AG09309 (cell line): ENCODE data around the gene NR3C1.

Experiments used
- DNase-seq: peaks from one replicate; pipeline ENCODE4 v3.0.0-alpha.2; 2010; ENCODE audit warnings: low read depth
- H3K4me3 ChIP-seq: 2 replicates; pipeline ENCODE4 v1.5.1; 2011; ENCODE audit warnings: mild to moderate bottlenecking, low read depth, low read length, moderate library complexity; ENCODE audit not compliant: control insufficient read depth
- CTCF ChIP-seq: IDR thresholded peaks from 2 replicates; pipeline ENCODE4 v1.5.1; 2011; ENCODE audit warnings: mild to moderate bottlenecking, low read depth, low read length, inconsistent platforms; ENCODE audit not compliant: insufficient read depth, control insufficient read depth; ENCODE audit errors: missing control alignments

The NR3C1 gene

GRCh38 chr5:143251946-143252345, 151.5 kb downstream of the NR3C1 start:
- H3K4me3 ChIP-seq = no peak overlapping the region
- no peak for DNase-seq
- no peak for TF ChIP-seq CTCF

- DNase-seq = no peak
Measured at GRCh38 chr5:143251190-143251589, 152.3 kb downstream of the NR3C1 start.

GRCh38 chr5:143249851-143250250, 153.6 kb downstream of the NR3C1 start:
- no peak for DNase-seq
- no peak overlapping the region for H3K4me3 ChIP-seq
- no peak for TF ChIP-seq CTCF

More at GRCh38 chr5:143251190-143251589, 152.3 kb downstream of the NR3C1 start:
- no peak for TF ChIP-seq CTCF
- no peak overlapping the region for H3K4me3 ChIP-seq

DNA sequence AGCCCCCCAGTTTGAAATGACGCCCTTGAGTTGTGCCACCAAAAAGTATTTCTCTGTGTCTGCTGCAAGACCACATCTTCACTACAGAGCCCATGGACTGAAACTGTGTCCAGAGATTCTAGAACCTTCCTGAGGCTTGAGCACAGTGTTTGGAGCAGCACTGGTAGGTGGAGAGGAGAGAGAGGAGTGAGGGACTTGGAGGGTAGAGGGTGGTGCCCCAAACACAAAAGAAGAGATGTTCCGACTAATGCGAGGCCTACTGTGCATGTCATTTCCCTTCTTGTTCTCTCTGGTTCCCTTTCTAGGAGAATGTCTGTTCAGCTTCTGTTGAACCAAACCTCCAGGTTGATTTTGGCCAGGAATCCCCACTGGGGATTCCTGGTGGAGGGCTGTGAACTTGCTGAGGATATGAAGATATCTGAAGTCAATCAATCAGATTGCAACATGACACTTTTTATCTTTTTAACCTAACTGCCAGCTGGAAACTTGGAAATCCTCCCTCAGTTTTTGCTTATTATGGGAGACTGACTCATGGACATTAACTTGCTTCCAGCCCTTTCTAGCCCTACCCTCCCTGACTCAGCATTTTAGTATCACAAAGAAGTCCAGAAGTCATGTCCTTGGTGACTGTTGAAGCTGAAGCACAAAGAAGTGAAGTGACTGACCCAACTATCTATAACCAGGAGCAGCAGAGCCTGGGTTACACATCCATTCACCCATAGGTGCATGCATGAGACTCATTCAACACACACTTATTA, 154.5 kb downstream of the NR3C1 start:
- no peak for TF ChIP-seq CTCF
- no peak for DNase-seq
- no peak overlapping the region for H3K4me3 ChIP-seq

GRCh38 chr5:143248391-143248790, 155.1 kb downstream of the NR3C1 start:
- no peak overlapping the region for H3K4me3 ChIP-seq
- DNase-seq = no peak
- TF ChIP-seq CTCF = no peak

GRCh38 chr5:143247134-143247815, 156.2 kb downstream of the NR3C1 start:
- DNase-seq = no peak
- H3K4me3 ChIP-seq = no peak overlapping the region
- no peak for TF ChIP-seq CTCF
